B cell (primary cell): ENCODE results near the gene PEA15.

Source experiments
- CTCF ChIP-seq: fragments of 200-600 bp; IDR thresholded peaks from one replicate; pipeline ENCODE4 v1.8.0; 2022; ENCODE audit warnings: antibody characterized with exemption, mild to moderate bottlenecking
- EZH2 ChIP-seq: IDR thresholded peaks from 2 replicates; pipeline ENCODE4 v1.6.1; 2012; ENCODE audit warnings: borderline replicate concordance, low read depth, mild to moderate bottlenecking, moderate library complexity, low read length; ENCODE audit not compliant: insufficient read depth, poor library complexity, severe bottlenecking

GRCh38 chr1:160258177-160258798, 53.1 kb downstream of the PEA15 start:
- TF ChIP-seq EZH2 (no peak), CTCF (no peak)
